HG02623 (cell line): Measurements from ENCODE around the gene FAM43A.

ENCODE experiments used
- ATAC-seq: cut with Tn5 transposase; IDR thresholded peaks from one replicate; pipeline ENCODE4 v1.9.1; 2021; ENCODE audit warnings: moderate library complexity; ENCODE audit not compliant: unreplicated experiment

FAM43A gene

GRCh38 chr3:194705761-194706160 lies 20.1 kb downstream of the FAM43A start:
- no peak for ATAC-seq

GRCh38 chr3:194707147-194707540 lies 21.5 kb downstream of the FAM43A start:
- no peak for ATAC-seq

- no peak for ATAC-seq
These were observed 25.6 kb downstream of the FAM43A start for GRCh38 chr3:194711286-194711685.

- ATAC-seq, result no peak
These were observed 26.2 kb downstream of the FAM43A start for GRCh38 chr3:194711913-194712312.

GRCh38 chr3:194713299-194714136 lies 27.8 kb downstream of the FAM43A start:
- no peak for ATAC-seq

GRCh38 chr3:194714137-194714455 lies 28.4 kb downstream of the FAM43A start:
- no peak for ATAC-seq

- ATAC-seq, result no peak
These were observed 28.9 kb downstream of the FAM43A start for GRCh38 chr3:194714564-194714963.

GRCh38 chr3:194715022-194715800 lies 29.5 kb downstream of the FAM43A start:
- ATAC-seq, result no peak

GRCh38 chr3:194718079-194718478 lies 32.4 kb downstream of the FAM43A start:
- no peak for ATAC-seq

- no peak for ATAC-seq
These were observed 34.4 kb downstream of the FAM43A start for GRCh38 chr3:194720048-194720447.

- no peak for ATAC-seq
These were observed 38.3 kb downstream of the FAM43A start for GRCh38 chr3:194723846-194724618.

GRCh38 chr3:194725346-194725745 lies 39.7 kb downstream of the FAM43A start:
- ATAC-seq, result no peak

- ATAC-seq, result no peak
These were observed 41.9 kb downstream of the FAM43A start for GRCh38 chr3:194727435-194728128.

- no peak for ATAC-seq
These were observed 43.3 kb downstream of the FAM43A start for GRCh38 chr3:194728986-194729385.

GRCh38 chr3:194730365-194730764 lies 44.7 kb downstream of the FAM43A start:
- ATAC-seq, result no peak

- no peak for ATAC-seq
These were observed 45.9 kb downstream of the FAM43A start for GRCh38 chr3:194731506-194732073.

- ATAC-seq, result no peak
These were observed 46.9 kb downstream of the FAM43A start for GRCh38 chr3:194732617-194733016.

- ATAC-seq, result no peak
These were observed 50.7 kb downstream of the FAM43A start for GRCh38 chr3:194736277-194736895.

GRCh38 chr3:194736896-194737600 lies 51.4 kb downstream of the FAM43A start:
- ATAC-seq, result peak; percentile 47
